Measurements from ENCODE around the gene GPD1.

- TF ChIP-seq CTCF (IDR thresholded peaks at IDR 0.05) (no peak), EZH2 (IDR thresholded peaks at IDR 0.05) (no peak), EZH2phosphoT487 (IDR thresholded peaks at IDR 0.05) (no peak)
Observed at GRCh38 chr12:50087995-50088394, 15.8 kb upstream of the GPD1 start.
